Activated naive CD8-positive, alpha-beta T cell (primary cell): ENCODE data around the gene PTPRM.

ENCODE experiments used
- H3K27ac Mint-ChIP-seq: one replicate; pipeline ENCODE4 v1.8.0; 2021; ENCODE audit warnings: mixed read lengths
- H3K27me3 Mint-ChIP-seq: one replicate; pipeline ENCODE4 v1.8.0; 2021; ENCODE audit warnings: mixed read lengths
- H3K36me3 Mint-ChIP-seq: one replicate; pipeline ENCODE4 v1.8.0; 2021; ENCODE audit warnings: mixed read lengths
- H3K4me1 Mint-ChIP-seq: one replicate; pipeline ENCODE4 v1.8.0; 2021; ENCODE audit warnings: low read depth, mixed read lengths
- H3K4me3 Mint-ChIP-seq: one replicate; pipeline ENCODE4 v1.8.0; 2021; ENCODE audit warnings: mild to moderate bottlenecking, mixed read lengths
- H3K9me3 Mint-ChIP-seq: one replicate; pipeline ENCODE4 v1.8.0; 2021; ENCODE audit warnings: low read depth, mixed read lengths

The PTPRM gene

DNA sequence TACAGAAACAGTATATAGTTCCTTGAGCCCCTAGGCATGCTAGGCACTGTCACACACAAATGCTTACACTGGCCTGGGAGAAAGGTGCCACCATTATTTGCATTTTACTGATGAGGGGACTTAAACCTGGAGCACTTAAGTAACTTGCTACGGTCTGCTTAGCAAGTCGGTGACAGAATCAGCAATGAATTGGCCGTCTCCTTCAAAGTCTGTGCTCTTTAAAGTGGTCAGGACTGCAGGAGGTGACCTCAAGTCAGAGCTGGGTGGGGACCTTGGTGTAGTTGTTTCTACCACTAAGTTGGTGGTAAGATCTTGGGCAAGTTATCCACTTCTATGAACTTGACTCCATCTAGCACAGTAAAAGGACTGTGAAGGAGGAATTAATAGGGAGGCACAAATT, 34.8 kb downstream of the PTPRM start:
- Mint-ChIP-seq H3K4me1 (no peaks in the 10 kb centered on the region), H3K4me3 (no peak overlapping the region), H3K9me3 (peaks cover 4% of the 10 kb centered on the region), H3K36me3 (no peaks in the 10 kb centered on the region), H3K27ac (no peak overlapping the region), H3K27me3 (no peaks in the 10 kb centered on the region)

DNA sequence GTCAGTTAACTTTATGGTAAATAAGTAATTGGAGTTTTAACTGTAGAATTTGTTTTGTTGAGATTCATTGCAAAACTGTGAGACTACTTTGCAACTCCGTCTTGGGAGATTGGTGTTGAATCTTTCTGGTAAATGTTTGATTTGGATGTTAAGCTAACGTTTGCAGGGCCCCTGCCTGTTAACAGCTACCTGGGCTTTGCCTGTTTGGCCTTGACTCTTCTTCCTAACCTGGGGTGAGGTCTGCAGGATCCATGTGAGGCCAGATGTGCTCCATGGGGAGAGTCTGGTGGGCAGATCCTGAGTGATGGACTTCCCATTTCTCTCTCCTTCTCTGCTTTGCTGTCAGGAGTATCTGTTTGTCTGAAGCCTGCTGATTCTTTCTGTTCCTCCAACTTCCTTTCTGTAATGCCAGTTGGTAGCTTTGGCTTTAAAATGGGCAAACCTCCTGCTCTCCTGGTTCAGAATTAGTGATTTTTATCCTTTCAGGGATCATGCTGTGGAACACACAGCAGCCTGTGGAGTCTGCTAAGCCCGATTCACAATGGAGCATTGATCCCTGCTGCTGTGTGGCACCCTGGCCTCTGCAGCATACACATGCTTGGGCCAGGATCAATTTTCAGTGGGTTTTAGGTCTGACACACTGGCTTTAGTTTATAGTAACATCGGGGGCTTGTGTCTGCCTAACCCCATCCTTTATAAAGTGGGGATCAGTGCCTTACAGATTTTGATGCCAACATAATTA, 36.3 kb downstream of the PTPRM start:
- no peaks in the 10 kb centered on the region for H3K4me1 Mint-ChIP-seq
- H3K27me3 Mint-ChIP-seq: no peaks in the 10 kb centered on the region
- H3K9me3 Mint-ChIP-seq: peaks cover 4% of the 10 kb centered on the region
- no peak overlapping the region for H3K4me3 Mint-ChIP-seq
- no peak overlapping the region for H3K27ac Mint-ChIP-seq
- no peaks in the 10 kb centered on the region for H3K36me3 Mint-ChIP-seq

DNA sequence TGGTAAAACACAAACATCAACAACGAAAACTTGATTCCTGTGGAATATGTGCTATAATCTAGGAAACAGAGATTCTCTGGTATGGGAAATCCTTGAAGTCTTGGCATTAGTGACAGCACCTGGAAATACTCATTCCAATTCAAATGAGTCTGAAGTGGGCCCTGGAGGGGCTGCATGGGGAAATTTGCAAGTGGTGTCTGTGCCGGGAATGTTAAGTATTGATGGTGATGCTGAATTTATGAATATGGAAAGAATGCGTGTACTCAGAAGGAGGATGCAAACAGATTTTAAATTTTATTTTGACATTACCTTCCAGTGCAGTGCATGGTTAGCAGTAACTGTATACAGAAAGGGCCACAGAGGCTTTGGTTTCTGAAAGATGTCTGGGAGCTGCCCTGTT, 37.2 kb downstream of the PTPRM start:
- peaks cover 4% of the 10 kb centered on the region for H3K9me3 Mint-ChIP-seq
- H3K36me3 Mint-ChIP-seq: no peaks in the 10 kb centered on the region
- no peaks in the 10 kb centered on the region for H3K4me1 Mint-ChIP-seq

DNA sequence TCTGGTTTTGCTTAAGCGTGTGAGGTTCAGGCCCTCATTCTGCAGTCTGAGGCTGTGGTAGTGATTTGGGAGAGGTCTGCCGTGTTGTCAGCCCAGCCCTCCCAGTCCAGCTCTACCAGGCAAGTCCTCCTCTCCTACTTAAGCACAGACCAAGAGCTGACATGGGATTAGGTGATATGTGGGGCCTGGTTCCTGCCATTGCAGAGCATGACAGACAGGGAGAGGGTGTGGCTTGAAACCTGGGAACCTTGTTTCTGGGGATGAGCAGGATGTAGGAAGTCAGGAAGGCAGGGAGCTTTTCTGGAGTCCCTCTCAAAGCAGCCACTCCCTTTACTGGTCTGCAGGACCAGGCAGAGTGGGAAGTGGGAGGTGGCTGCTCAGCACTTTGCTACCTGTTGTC, 38.6 kb downstream of the PTPRM start:
- no peaks in the 10 kb centered on the region for H3K4me1 Mint-ChIP-seq
- H3K27me3 Mint-ChIP-seq: peaks cover 1% of the 10 kb centered on the region
- H3K27ac Mint-ChIP-seq: no peak overlapping the region

More for the DNA sequence above, 37.2 kb downstream of the PTPRM start:
- Mint-ChIP-seq H3K4me3 (no peak overlapping the region), H3K27ac (no peak overlapping the region), H3K27me3 (no peaks in the 10 kb centered on the region)

DNA sequence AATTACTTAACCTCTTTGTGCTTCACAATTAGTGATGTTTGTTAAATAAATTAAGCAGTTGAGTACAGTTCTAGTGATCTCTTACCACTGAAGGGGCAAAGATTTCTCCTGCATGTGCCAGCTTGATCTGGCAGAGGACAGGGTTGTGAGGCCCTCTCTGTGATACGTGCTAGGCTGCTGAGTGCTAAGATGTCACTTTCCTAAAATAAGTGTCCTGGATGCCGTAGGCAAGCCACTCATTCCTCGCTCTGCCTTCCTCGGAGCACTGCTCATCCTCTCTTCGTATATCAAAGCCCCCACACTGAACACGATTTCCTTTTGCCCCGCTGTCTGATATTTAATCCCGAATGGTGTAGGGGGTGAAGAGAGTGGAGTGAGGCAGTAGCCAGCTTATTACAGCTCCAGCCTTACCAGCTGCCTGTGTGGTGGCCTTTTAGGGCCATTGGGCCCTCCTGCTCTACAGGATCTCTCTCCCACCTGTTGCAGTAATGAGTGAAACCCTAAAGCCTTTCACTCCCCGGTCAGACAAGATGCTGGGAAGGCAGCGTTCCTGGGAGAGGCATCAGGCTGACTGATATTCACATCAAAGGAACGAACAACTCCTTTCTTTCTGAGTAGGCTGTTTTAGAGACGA, 40.5 kb downstream of the PTPRM start:
- Mint-ChIP-seq H3K36me3 (no peaks in the 10 kb centered on the region), H3K27me3 (peaks cover 3% of the 10 kb centered on the region), H3K4me3 (no peak overlapping the region), H3K4me1 (no peaks in the 10 kb centered on the region), H3K27ac (no peak overlapping the region), H3K9me3 (no peaks in the 10 kb centered on the region)

More for the DNA sequence above, 38.6 kb downstream of the PTPRM start:
- peaks cover 4% of the 10 kb centered on the region for H3K9me3 Mint-ChIP-seq
- H3K36me3 Mint-ChIP-seq: no peaks in the 10 kb centered on the region
- H3K4me3 Mint-ChIP-seq: no peak overlapping the region

DNA sequence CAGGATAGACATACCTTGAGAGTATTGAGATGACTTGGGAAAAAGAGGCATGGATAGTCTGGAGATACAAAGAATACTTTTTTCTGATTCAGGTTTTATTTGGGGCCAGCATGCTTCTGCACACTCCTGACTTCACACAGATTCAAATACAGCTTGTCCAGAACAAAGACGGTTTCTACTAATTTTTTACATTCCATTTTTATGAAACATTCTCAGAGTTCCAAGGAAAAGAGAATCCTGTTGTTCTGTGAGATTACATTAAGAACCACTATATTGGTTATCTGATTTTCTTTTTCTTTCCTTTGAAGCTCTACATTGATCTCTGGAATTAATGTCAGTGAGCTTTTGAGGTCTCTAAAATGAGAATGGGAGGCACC, 41.0 kb downstream of the PTPRM start:
- no peaks in the 10 kb centered on the region for H3K36me3 Mint-ChIP-seq
- no peak overlapping the region for H3K4me3 Mint-ChIP-seq
- H3K9me3 Mint-ChIP-seq: no peaks in the 10 kb centered on the region
- H3K4me1 Mint-ChIP-seq: no peaks in the 10 kb centered on the region
- peaks cover 3% of the 10 kb centered on the region for H3K27me3 Mint-ChIP-seq
- H3K27ac Mint-ChIP-seq: no peak overlapping the region

DNA sequence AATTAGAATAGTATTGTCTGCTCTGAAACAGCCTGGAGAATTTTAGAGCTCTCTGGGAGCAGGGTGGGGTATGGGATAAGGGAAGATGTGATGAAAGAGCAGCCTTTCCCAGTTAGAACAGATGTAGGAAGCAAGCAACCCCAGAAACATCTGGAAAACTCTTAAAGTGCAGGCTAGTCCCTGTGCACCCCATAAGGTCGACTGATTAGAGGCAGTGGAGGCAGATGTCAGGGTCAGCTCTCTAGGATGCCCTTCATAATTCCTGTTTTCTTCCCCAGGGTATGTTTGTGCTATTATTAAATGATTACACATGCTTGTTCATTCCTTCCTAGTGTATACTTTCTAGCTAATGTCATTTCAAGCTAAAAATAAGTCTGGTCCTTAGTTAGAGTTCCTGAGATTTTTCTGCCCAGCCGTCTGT, 41.7 kb downstream of the PTPRM start:
- peaks cover 3% of the 10 kb centered on the region for H3K27me3 Mint-ChIP-seq
- H3K9me3 Mint-ChIP-seq: no peaks in the 10 kb centered on the region
- no peaks in the 10 kb centered on the region for H3K36me3 Mint-ChIP-seq
- no peak overlapping the region for H3K27ac Mint-ChIP-seq
- H3K4me3 Mint-ChIP-seq: no peak overlapping the region
- no peaks in the 10 kb centered on the region for H3K4me1 Mint-ChIP-seq

DNA sequence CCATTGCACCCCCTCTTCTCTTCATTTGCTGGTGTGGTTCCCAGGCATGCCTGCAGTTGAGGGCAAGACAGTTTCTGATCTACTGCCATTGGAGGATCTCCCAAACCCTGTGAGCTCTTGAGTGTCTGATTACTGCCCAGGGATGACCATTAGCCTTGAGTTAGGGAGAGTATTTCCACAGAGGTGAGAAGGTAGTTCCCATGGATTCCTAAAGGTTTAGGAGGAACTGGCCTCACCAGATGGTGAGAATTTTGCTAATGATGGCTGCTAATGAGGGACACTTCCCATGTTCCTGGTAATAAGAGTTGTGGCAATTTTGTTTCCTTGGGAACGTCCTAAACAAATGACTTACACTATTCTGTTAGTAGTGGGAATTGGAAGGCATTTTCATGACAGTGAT, 42.5 kb downstream of the PTPRM start:
- H3K4me3 Mint-ChIP-seq: no peak overlapping the region
- no peak overlapping the region for H3K27ac Mint-ChIP-seq
- H3K27me3 Mint-ChIP-seq: peaks cover 3% of the 10 kb centered on the region
- H3K36me3 Mint-ChIP-seq: no peaks in the 10 kb centered on the region
- no peaks in the 10 kb centered on the region for H3K4me1 Mint-ChIP-seq
- no peaks in the 10 kb centered on the region for H3K9me3 Mint-ChIP-seq

DNA sequence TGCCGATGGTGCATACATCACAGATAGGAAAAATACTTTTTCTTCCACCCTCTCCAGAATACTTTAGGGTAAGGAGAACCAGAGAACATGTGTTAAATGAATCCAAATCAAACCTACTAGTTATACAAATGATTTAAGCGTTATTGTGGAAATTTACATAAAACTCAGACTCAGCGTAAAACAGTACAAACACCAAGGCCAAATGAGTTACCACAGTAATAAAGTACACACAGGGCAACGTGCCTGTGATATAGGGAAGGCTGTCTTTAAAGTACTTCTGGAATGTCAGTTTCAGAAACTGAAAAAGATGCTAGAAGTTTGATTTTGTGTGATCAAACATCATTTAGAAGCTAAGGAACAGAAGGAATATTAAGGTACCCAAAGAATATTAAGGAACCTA, 46.9 kb downstream of the PTPRM start:
- Mint-ChIP-seq H3K36me3 (no peaks in the 10 kb centered on the region), H3K4me1 (no peaks in the 10 kb centered on the region), H3K4me3 (no peak overlapping the region), H3K27me3 (peaks cover 3% of the 10 kb centered on the region), H3K9me3 (no peaks in the 10 kb centered on the region), H3K27ac (no peak overlapping the region)

DNA sequence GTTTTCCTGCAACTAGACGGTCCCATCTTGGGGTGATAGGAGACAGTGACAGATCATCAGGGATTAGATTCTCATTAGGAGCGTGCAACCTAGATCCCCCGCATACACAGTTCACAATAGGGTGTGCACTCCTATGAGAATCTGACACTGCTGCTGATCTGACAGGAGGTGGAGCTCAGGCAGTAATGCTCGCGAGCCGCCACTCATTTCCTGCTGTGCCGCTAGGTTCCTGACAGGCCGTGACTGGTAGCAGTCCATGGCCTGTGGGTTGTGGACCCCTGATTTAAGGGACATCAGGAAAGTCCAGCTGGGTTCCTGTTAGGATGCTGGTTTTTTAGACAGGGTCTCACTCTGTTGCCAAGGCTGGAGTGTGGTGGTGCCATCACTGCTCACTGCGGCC, 48.7 kb downstream of the PTPRM start:
- H3K4me3 Mint-ChIP-seq: no peak overlapping the region
- no peaks in the 10 kb centered on the region for H3K4me1 Mint-ChIP-seq
- no peaks in the 10 kb centered on the region for H3K9me3 Mint-ChIP-seq

DNA sequence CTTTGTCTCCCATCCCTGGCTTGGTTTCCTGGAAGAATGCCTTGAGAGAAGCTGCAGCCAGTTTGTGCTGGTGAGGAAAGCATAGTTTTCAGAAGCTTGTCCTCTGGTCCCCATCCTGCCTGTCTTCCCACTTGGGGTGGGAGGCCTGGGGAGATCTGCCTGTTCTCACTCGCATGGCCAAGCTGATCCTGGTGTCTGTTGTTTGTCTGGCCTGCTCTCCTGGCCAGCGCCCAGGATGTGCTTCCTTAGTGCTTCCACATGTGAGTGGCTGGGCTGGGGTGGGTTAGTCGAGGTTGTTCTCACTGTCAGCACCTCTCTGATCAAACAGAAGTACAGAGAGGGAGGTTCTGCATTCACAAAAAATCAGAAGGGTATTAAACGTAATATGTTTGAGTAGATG, 49.5 kb downstream of the PTPRM start:
- Mint-ChIP-seq H3K4me3 (no peak overlapping the region), H3K27me3 (peaks cover 2% of the 10 kb centered on the region), H3K27ac (no peak overlapping the region), H3K36me3 (no peaks in the 10 kb centered on the region), H3K9me3 (no peaks in the 10 kb centered on the region), H3K4me1 (no peaks in the 10 kb centered on the region)

More for the DNA sequence above, 48.7 kb downstream of the PTPRM start:
- H3K27ac Mint-ChIP-seq: no peak overlapping the region
- H3K27me3 Mint-ChIP-seq: peaks cover 2% of the 10 kb centered on the region
- H3K36me3 Mint-ChIP-seq: no peaks in the 10 kb centered on the region

DNA sequence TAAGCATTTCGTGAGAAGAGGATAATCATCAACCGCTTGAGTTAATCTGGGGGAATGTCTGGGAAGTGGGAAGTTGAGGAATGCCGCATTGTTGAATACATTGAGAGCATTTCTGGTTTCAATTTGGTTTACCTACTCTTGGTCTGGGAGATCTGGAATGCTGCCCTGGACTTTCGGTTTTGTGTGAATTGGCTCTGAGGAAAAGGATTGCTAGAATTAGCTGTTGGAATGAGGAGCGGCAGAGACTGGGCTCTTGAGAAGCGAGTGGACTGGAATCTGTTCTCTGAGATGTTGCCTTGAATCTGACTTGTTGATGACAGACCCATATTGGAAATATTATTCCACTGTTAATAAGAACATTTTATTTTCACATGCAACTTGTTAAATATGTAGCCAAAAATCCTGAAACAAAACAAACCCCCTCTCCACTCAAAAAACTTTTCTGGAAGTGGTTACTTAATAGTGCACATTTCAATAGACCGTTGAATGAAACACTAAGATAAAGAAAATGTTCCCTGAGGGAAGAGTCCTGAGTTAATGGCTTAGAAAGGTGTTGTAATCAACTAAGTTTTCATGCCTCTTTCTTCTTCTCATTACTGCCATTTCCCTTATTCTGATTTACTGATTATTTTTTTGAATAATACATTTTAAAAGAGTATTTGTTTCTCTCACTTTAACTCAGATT, 50.8 kb downstream of the PTPRM start:
- H3K36me3 Mint-ChIP-seq: no peaks in the 10 kb centered on the region
- no peaks in the 10 kb centered on the region for H3K4me1 Mint-ChIP-seq
- no peak overlapping the region for H3K27ac Mint-ChIP-seq
- H3K4me3 Mint-ChIP-seq: no peak overlapping the region
- no peaks in the 10 kb centered on the region for H3K27me3 Mint-ChIP-seq
- no peaks in the 10 kb centered on the region for H3K9me3 Mint-ChIP-seq

DNA sequence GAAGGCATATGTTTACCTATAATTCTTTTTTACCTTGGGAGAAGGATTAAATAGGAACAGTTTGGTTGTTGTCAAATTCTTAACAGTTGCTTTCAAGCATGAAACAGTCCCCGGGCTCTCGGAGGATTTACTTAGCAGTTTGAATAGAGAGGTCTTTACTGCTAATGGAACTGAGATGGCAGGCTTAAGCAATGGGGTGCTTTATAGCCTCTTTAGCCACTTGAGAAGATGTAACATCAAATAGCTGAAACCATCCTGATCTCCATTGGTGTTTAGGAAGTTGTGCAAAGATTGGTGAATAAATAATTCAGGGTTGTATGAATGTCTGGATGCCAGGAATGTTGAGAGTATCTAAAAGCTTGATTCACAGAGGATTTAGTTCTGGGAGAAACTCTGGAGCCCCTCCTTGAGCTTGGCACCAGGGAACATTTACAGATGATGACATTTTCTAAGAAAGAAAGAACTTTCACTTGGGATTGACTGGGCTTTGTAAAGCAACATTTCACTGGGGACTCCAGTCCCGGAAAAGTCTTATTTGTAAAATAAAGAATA, 51.9 kb downstream of the PTPRM start:
- H3K36me3 Mint-ChIP-seq: no peaks in the 10 kb centered on the region
- H3K27ac Mint-ChIP-seq: no peak overlapping the region
- H3K27me3 Mint-ChIP-seq: no peaks in the 10 kb centered on the region
- H3K9me3 Mint-ChIP-seq: no peaks in the 10 kb centered on the region
- no peak overlapping the region for H3K4me3 Mint-ChIP-seq
- no peaks in the 10 kb centered on the region for H3K4me1 Mint-ChIP-seq

DNA sequence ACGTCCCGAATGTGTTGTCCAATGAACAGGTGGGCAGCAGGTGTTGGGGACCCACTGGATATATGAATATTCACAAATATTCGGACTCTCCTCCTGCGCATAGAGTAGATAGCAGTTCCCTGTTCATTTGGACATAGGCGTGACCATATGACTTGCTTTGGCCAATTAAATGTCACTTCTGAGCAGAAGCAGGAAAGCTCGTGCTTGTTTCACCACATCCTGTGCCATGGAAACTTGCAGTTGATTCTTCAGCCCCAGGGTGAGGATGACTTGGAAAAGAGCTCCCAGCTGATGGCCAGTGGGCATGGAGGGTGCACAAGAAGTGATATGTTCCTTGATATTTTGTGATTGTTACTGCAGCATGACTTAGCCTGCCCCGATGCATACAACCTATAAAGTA, 52.6 kb downstream of the PTPRM start:
- Mint-ChIP-seq H3K27ac (no peak overlapping the region), H3K4me3 (no peak overlapping the region), H3K27me3 (no peaks in the 10 kb centered on the region), H3K36me3 (no peaks in the 10 kb centered on the region), H3K9me3 (no peaks in the 10 kb centered on the region), H3K4me1 (no peaks in the 10 kb centered on the region)

DNA sequence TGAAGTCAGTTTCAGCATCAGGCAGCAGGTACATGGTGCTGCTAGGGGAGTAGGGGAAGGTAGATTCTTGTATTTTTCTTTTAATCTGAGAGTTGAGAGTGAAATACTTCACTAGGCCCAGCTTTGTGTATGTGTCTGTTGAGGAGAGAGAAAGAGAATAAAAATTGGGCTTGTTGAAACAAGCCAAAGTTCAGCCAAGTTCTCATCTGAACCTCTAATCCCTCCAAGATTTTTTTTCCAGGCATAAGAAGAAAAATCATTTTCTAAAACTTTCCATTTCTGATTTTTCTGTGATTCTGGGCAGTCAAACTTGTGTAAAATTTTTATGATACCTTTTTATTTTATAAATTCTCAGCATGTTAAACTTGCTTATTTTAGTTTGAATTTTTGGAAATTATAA, 55.6 kb downstream of the PTPRM start:
- Mint-ChIP-seq H3K9me3 (no peaks in the 10 kb centered on the region), H3K27ac (no peak overlapping the region), H3K36me3 (no peaks in the 10 kb centered on the region), H3K4me3 (no peak overlapping the region), H3K27me3 (no peaks in the 10 kb centered on the region), H3K4me1 (no peaks in the 10 kb centered on the region)
